ENCODE measurements around the gene ACTN4.

Gene ACTN4

DNA sequence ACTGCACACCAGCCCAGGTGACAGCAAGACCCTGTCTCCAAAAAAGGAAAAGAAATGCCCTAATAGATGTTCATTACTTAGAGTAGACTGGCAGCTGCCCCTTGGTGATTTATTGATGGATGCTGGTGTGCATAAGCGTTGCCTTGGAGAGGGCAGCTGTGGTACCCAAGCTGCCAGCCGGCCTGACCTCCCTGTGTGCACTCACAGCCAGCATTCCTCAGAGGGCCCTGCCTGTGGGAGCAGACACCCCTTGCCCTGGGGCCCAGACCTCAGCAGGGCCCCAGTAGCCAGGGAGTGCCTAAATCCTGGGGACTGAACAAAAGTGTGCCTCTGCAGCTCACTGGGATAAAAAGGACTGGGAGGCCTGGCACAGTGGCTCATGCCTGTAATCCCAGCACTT lies 7.8 kb upstream of the ACTN4 start:
- no peak for DNase-seq (ENCODE audit: low read depth)
- TF ChIP-seq, protein P1, sequence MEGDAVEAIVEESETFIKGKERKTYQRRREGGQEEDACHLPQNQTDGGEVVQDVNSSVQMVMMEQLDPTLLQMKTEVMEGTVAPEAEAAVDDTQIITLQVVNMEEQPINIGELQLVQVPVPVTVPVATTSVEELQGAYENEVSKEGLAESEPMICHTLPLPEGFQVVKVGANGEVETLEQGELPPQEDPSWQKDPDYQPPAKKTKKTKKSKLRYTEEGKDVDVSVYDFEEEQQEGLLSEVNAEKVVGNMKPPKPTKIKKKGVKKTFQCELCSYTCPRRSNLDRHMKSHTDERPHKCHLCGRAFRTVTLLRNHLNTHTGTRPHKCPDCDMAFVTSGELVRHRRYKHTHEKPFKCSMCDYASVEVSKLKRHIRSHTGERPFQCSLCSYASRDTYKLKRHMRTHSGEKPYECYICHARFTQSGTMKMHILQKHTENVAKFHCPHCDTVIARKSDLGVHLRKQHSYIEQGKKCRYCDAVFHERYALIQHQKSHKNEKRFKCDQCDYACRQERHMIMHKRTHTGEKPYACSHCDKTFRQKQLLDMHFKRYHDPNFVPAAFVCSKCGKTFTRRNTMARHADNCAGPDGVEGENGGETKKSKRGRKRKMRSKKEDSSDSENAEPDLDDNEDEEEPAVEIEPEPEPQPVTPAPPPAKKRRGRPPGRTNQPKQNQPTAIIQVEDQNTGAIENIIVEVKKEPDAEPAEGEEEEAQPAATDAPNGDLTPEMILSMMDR (conservative IDR thresholded peaks at IDR 0.05; ENCODE audit: low read depth, low read length), result no peak

DNA sequence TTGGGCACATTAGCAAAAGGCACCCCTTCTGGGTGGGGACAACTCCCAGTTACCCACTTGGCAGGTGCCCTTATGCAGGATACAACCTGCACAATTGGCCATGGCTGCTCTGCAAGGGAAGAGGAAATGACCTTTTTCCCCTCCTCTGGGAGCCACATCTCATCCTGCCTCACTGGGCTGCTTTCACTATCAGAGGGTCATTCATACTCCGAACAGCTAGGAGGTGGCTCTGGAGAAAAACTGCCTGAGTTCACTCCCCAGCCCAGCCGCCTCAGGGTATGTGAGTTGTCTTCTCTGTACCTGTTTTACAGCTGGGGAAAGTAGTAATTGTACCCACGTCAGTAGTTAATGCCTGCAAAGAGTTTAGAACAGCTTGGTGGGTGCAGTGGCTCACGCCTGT lies 7.1 kb upstream of the ACTN4 start:
- DNase-seq (ENCODE audit: low read depth), result no peak
- H3K4me3 ChIP-seq (ENCODE audit: low read length), result no peak overlapping the region
- TF ChIP-seq, protein P1 (conservative IDR thresholded peaks at IDR 0.05; ENCODE audit: low read depth, low read length), result no peak

More for the DNA sequence above, 7.8 kb upstream of the ACTN4 start:
- no peak overlapping the region for H3K4me3 ChIP-seq (ENCODE audit: low read length)

DNA sequence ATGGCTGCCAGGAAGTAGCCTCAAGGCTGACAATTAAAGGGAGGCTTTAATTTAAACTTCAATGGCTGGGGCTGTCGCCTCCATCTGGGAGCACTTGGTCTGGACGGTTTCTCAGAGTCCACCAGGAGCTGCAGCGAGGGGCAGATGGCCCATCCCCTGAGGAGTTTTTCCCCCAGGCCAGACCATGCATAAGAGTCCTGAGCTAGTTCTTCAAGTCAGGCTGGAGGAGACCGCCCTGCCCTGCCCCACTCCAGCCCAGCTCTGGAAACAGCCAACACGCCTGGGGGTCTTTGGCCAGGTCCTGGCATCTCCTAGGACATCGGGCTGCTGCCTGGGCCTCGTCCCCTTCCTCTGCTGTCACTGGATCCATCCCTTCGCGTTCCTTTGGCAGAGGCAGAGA lies 5.3 kb upstream of the ACTN4 start:
- TF ChIP-seq, protein P1 (conservative IDR thresholded peaks at IDR 0.05; ENCODE audit: low read depth, low read length), result no peak
- DNase-seq (ENCODE audit: low read depth), result no peak
- H3K4me3 ChIP-seq (ENCODE audit: low read length), result no peak overlapping the region

DNA sequence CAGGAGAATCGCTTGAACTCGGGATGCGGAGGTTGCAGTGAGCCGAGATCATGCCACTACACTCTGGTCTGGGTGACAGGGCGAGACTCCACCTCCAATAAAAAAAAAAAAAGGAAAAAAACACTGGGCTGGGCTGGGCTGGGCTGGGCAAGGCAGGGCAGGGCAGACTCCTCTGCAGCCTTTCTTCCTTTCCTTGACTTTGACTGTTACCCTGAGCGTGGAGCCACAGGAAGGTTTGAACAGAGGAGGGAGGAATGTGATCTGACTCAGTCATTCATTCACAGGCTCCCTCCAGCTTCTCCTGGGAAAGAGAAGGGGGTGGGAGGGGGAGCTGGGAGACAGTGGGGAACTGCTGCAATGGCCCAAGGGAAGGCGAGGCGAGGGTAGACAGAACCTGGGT lies 2.7 kb upstream of the ACTN4 start:
- TF ChIP-seq, protein P1 (conservative IDR thresholded peaks at IDR 0.05; ENCODE audit: low read depth, low read length), result no peak
- H3K4me3 ChIP-seq (ENCODE audit: low read length), result no peak overlapping the region
- DNase-seq (ENCODE audit: low read depth), result no peak

DNA sequence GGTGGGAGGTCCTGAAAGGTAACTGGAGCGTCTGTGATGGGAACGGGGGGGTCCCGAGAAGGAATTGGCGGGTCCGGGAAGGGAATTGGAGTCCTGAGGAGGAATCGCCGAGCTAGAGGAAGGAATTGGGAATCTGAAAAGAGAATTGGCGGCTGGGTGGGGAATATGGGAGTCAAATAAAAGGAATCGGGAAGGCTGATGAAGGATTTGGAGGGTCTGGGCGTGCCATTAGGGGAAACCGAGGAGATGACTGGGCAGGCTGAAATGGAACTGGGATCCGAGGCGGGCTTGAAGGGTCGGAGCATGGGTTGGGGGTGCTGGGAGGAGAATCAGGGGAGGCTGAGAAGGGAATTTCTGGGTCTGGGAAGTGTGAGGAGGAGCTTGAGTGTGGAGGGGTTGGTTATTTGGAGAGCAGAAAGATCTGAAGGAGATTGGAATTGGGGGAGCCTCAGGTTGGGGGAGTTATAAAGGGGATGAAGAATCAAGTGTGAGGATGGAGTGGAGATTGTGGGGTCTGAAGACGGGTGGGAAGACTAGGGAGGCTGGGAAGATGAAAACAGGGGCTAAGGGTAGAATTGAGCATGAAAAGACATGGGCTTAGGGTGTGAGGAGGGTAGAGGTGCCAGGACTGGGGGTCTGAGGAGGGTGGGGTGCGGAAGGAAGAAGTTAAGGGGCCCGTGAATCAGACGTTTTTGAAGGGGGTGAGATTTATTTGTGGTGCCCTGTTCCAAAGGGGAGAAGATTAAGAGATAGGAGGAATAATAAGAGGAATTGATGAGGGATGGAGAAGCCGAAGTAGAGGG lies 718 bp downstream of the ACTN4 start:
- TF ChIP-seq, protein P1 (conservative IDR thresholded peaks at IDR 0.05; ENCODE audit: low read depth, low read length), result no peak
- peak overlapping the region; percentile 100 for H3K4me3 ChIP-seq (ENCODE audit: low read length)
- no peak for DNase-seq (ENCODE audit: low read depth)

DNA sequence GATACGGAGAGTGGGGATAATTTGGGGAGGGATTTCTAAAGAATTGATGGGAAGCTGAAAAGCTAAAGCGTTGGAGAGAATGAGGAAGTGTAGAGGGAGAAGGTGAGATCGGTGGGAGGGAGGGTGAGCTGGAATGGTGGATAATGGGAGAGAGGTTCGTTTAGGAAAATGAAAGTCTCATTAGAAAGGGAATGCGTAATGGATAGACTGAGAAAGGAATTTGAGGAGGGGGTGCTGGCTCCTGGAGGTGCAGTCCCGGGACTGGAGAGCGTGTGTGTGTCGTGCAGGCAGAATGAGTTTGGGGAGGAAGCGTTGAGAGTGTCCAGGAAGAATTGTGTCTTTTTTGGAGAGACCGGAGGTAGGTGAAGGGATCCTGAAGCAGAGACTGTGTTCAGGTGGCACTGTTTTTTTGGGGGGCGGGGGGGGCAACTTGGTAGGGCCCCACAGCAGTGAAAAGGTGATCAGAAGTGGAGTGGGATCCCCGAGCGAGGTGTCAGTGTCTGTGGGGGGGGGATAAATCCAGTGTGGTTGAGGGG lies 1.4 kb downstream of the ACTN4 start:
- no peak for DNase-seq (ENCODE audit: low read depth)
- peak overlapping the region; percentile 100 for H3K4me3 ChIP-seq (ENCODE audit: low read length)
- TF ChIP-seq, protein P1 (conservative IDR thresholded peaks at IDR 0.05; ENCODE audit: low read depth, low read length), result no peak
